Endometrium (tissue), 2 donors: ENCODE results near the gene ZSCAN25.
"Not testable (repeated sequence)": the region's sequence is repeated elsewhere in the genome, so short reads cannot be mapped to it uniquely, and the experiment has no call there.

Source experiments
- FAIRE-seq: peaks from 2 replicates; lab custom pipeline; 2012; peaks lifted over from hg19 to GRCh38; lab: Jason Lieb, UNC
- donor health status: control.
- donor health status: control.

The ZSCAN25 gene

GRCh38 chr7:99617192-99617781 is 541 bp downstream of the ZSCAN25 start:
- no peak for FAIRE-seq

DNA sequence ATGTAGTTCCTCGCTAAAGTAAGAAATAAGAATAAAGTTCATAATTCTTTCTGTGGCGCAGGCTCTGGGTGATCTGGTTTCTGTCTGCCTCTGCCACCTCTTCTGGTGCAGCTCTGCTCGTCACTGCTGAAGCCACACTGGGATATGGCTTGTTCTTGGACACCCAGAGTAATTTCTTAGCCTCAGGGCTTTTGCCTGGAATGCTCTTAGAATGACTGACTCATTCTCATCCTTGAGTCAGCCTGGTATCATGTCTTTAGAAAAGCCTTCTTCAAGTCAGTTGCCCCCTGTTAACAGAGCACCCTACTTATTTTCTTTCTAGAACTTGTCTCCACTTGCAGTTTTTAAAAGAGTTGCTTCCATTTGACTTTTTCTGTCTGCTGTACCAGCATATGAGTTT is 2.0 kb downstream of the ZSCAN25 start:
- no peak for FAIRE-seq

DNA sequence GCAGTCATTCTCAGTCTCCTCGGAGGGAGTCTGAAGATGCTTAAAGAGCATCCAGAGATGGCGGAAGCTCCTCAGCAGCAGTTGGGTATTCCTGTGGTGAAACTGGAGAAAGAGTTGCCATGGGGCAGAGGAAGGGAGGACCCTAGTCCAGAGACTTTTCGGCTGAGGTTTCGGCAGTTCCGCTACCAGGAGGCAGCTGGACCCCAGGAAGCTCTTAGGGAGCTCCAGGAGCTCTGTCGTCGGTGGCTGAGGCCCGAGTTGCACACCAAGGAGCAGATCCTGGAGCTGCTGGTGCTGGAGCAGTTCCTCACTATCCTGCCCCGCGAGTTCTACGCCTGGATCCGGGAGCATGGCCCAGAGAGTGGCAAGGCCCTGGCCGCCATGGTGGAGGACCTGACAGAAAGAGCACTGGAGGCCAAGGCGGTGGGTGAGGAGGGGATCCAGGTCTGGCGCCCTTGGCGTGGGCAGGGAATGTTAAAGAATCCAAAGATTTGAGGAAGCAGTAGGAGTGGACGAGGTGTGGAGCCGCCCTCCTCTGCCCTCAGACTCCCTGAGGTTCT is 2.9 kb downstream of the ZSCAN25 start:
- no peak for FAIRE-seq

GRCh38 chr7:99621271-99621670 is 4.5 kb downstream of the ZSCAN25 start:
- FAIRE-seq: no peak

DNA sequence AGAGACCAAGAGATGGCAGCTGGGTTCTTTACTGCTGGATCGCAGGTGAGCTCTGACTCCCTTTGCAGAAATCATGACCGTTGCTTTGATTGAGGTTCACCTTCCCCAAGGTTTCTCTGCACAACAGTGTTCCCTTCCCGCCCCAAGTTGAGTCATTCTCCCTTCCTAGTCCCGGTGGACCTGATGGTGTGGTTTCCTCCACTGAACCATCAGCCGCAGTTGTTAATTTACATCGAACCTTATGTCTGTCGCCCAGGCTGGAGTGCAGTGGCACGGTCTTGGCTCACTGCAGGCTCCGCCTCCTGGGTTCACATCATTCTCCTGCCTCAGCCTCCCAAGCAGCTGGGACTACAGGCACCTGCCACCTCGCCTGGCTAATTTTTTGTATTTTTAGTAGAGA is 5.8 kb downstream of the ZSCAN25 start:
- FAIRE-seq: no peak

- no peak for FAIRE-seq
These were observed 6.4 kb downstream of the ZSCAN25 start for GRCh38 chr7:99623091-99623693.

GRCh38 chr7:99623702-99624447 is 7.1 kb downstream of the ZSCAN25 start:
- no peak for FAIRE-seq

DNA sequence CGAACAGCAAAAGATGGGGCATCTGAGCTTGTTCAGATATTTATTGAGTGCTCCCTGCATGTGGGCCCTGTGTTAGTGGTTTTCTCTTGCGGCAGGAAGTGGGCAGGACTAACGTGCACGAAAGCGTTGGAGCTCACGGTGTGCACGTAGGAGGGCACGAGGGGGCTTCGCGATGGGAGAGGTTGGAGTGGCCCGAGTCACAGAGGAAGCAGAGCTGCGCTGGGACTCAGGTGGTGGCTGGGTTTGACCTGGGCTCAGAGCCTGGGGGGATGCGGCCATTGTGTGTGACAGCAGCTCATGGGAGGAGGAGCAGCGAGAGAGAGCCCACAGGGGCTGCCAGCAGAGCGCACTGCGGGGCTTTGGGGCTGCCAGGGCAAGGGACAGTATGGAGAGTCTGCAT is 7.7 kb downstream of the ZSCAN25 start:
- no peak for FAIRE-seq

- no peak for FAIRE-seq
These were observed 8.6 kb downstream of the ZSCAN25 start for GRCh38 chr7:99625321-99625720.

GRCh38 chr7:99625961-99626360 is 9.2 kb downstream of the ZSCAN25 start:
- no peak for FAIRE-seq

GRCh38 chr7:99626661-99627060 is 9.9 kb downstream of the ZSCAN25 start:
- FAIRE-seq: no peak

- no peak for FAIRE-seq
These were observed 10.8 kb downstream of the ZSCAN25 start for GRCh38 chr7:99627513-99627912.

GRCh38 chr7:99628471-99629465 is 12.0 kb downstream of the ZSCAN25 start:
- no peak for FAIRE-seq

- FAIRE-seq: no peak
These were observed 12.9 kb downstream of the ZSCAN25 start for GRCh38 chr7:99629643-99630042.

- no peak for FAIRE-seq
These were observed 14.8 kb downstream of the ZSCAN25 start for GRCh38 chr7:99631295-99632109.

DNA sequence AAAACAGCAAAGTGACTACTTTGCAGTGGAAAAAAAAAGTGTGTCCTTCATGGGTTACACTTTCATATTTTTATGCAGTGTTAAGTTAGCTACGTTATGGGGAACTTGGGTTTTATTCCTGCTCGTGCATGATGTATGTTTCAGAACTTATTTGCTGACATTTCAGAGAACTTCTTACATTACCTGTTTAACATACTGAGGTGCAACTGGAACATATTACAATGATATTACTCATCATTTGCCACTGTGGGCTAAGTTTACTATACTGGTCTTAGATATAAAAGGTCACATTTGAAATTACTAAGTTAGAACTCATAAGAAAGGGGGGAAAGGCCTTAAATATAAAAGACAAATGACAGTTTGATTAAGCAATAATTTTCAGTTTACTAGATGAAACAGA is 20.7 kb downstream of the ZSCAN25 start:
- FAIRE-seq: not testable (repeated sequence)

GRCh38 chr7:99638731-99639130 is 22.0 kb downstream of the ZSCAN25 start:
- FAIRE-seq: no peak

GRCh38 chr7:99639267-99639666 is 22.5 kb downstream of the ZSCAN25 start:
- no peak for FAIRE-seq

DNA sequence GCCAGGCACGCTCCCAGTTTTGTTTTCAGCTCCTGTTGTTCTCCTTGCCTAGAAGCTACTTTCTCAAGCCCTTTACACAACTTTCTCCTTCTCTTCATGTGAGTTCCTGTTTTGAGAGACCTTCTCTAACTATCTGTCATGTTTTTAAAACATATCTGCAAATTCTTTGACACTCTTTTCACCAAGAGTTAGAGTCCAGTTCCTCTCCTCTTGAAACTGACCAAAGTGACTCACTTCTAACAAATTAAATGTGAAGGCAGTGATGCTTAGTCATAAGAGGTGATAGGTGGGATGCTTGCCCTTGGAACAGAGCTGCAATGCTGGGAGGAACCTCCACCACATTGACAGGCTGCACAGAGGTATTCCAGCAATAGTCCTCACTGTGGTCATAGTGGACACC is 25.3 kb downstream of the ZSCAN25 start:
- no peak for FAIRE-seq

DNA sequence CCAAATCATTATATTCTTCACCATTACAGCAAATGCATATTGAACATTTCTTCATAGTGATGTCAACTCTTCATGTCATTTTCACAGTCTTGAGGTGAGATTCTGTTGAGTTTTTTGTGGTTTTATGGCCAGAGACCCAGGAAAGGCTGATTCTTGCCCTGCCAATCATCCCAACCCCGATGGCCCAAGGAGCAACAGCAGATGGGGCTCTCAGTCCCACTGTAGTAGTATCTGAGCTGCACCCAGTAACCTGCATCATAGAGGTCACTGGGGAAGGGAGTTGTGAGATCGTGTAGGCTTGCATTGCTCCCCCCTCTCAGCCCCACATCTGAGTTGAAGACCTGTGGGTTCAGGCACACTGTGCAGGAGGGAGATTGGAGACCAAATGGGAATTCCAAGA is 26.7 kb downstream of the ZSCAN25 start:
- FAIRE-seq: no peak

- FAIRE-seq: no peak
These were observed 27.7 kb downstream of the ZSCAN25 start for GRCh38 chr7:99644431-99644830.
